Ovary (tissue), 9 donors: ENCODE data around the gene PAK4. TPM values are rescaled to one million over a fixed set of nuclear protein-coding genes. Genes with fewer than 3 reads are reported as not detected.

ENCODE experiments used
- DNase-seq, 5 donors: peaks; one replicate each; pipeline ENCODE4 v3.0.0-alpha.2; 2019 to 2020
- H3K27ac ChIP-seq, 2 donors: fragments of 200-600 bp; one replicate each; pipeline versions ENCODE4 v1.5.1 to v1.8.0; 2019 to 2022
- H3K27me3 ChIP-seq: fragments of 200-600 bp; one replicate; pipeline ENCODE4 v1.8.0; 2022
- H3K36me3 ChIP-seq: fragments of 200-600 bp; sonication (generic); one replicate; pipeline ENCODE4 v1.5.1; 2019
- H3K4me1 ChIP-seq: one replicate; pipeline ENCODE4 v1.8.1; 2013; ENCODE audit warnings: mild to moderate bottlenecking, moderate library complexity; ENCODE audit not compliant: insufficient read depth
- H3K4me3 ChIP-seq: fragments of 200-600 bp; sonication (generic); one replicate; pipeline ENCODE4 v1.5.1; 2017
- H3K9me3 ChIP-seq, 2 donors: fragments of 200-600 bp in 1 of 2; sonication (generic) in 1 of 2; one replicate each; pipeline versions ENCODE4 v1.5.1 to v1.8.1; 2013 to 2019; ENCODE audit warnings: mild to moderate bottlenecking in 1 of 2, moderate library complexity in 1 of 2
- EP300 ChIP-seq: sonication (generic); formaldehyde crosslinking; IDR thresholded peaks from one replicate; pipeline ENCODE4 v1.6.1; 2017; ENCODE audit warnings: antibody characterized with exemption
- POLR2A ChIP-seq: fragments of 450-650 bp; IDR thresholded peaks from one replicate; pipeline ENCODE4 v1.6.1; 2017; ENCODE audit warnings: antibody characterized with exemption, mild to moderate bottlenecking, moderate library complexity
- WGBS, 3 donors: extraction: QIAGEN DNeasy Blood & Tissue Kit in 1 of 3; methylation state at CpG; one replicate each; pipeline versions ENCODE4 v1.1.5 to v1.1.7; 2013 to 2017; 5-methylcytosine and 5-hydroxymethylcytosine counted together
- intact Hi-C, 4 donors: fragments of 100-400 bp; cut with DNase I; formaldehyde crosslinking; loops; one replicate each; pipeline versions ENCODE4 v1.11.0 to v1.15.1; 2022 to 2023
- polyA plus RNA-seq, 2 donors: library from polyadenylated mRNA; stranded (reverse); fragments of 200-250 nt in 1 of 2; fragments of 350-450 nt in 1 of 2; fragmentation: Illumina TruSeq in 1 of 2; extraction: RNeasy Lipid Tissue Mini Kit (QIAGEN cat#74804) in 1 of 2; gene quantifications; one replicate each; pipeline ENCODE4 v1.2.3, GENCODE V29; 2013 to 2014
- total RNA-seq, 7 donors: library from RNA; depleted of rRNA in 2 of 7; stranded (reverse); fragments of >200 nt in 2 of 7; fragmentation: NEBNext Ultra II Directional in 3 of 7; extraction: Animal tissue kit (Norgen Biotek cat#: 25700) in 3 of 7; gene quantifications; one replicate each; pipeline versions ENCODE4 v1.1.0 to v1.2.4, GENCODE V29; 2016 to 2023
- TF ChIP-seq, protein P1 (sequence below), 3 donors: fragments of 450-650 bp in 2 of 3; fragments of 200-600 bp in 1 of 3; IDR thresholded peaks; one replicate each; pipeline versions ENCODE4 v1.5.1 to v1.8.0; 2016 to 2022; ENCODE audit warnings: antibody characterized with exemption in 3 of 3, mild to moderate bottlenecking in 1 of 3
- donor health status: DM: no; HTN: no; CAD: no; lungs with moderate emphysema.
- donor health status: DM: no; HTN: no; CAD: no.
- donor health status: Bipolar disorder and iron deficiency.
- donor health status: DM: yes; HTN: yes; CAD: no.
- donor health status: DM: no; HTN: no; CAD: no.
- donor health status: DM: yes; HTN: yes; CAD: no.

Gene PAK4
- total and polyA plus RNA-seq, 9 donors: 10.4 to 62.2 (median 35.4) TPM

DNA sequence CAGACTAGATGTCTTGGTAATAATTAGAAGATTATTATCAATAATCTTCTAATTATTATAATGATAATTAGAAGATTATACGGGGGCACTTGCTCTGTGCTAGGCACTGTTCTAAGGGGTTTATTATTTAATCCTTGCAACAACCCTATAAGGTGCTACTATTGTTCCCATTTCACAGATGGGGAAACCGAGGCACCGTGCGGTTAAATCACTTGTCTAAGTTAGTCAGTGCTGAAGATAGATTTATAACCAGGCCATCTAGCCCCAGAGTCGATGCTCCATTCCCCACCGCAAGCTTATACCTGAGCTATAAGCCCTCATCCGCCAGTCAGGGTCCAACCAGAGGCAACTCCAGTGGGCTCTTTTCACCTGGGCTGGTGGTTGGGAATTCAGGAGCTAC, 43.4 kb upstream of the PAK4 start:
- intact Hi-C loops: no loop called here
- WGBS, 3 donors: 85 to 90% (median 89%) methylated on average over 7 of the region's 7 CpGs
- H3K27me3 ChIP-seq: no peaks in the 10 kb centered on the region

DNA sequence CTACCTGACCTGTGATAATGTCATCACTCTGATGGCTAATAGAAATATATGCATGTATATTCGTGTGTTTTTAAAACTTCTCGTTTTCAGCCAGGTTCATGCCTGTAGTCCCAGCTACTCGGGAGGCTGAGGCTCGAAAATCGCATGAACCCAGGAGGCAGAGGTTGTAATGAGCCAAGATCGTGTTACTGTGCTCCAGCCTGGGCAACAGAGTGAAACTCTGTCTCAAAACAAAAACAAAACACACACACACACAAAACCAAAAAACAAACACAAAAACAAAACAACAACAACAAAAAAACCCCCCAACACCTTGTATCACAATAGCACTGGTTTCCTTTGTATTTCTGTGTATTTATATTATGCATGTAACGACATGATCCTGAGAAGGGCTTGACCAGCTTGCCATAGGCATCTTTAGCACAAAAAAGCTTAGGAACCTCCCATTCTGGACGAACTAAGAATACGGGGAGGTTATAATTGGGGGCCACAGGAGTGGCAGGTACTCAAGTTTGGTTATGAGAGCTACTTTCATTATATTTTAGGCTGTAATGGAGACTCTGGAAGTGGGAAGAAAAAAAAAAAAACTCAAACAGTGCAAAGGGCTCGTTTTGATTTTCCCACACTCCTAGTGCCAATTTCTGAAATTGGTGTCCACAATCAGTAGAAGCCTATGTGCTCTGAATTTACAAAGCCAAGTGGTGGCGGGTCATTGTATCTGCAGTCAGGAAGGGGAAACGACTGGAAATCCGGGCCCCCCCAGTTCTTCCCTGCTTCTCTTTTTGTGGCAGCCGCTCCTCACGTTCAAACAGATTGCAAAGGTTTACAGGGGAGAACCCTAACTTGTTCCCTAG, 42.6 kb upstream of the PAK4 start:
- no peak overlapping the region for H3K4me3 ChIP-seq
- H3K4me1 ChIP-seq: no peaks in the 10 kb centered on the region
- H3K27me3 ChIP-seq: no peaks in the 10 kb centered on the region
- intact Hi-C loops: no loop called here
- WGBS, 3 donors: 14 to 19% (median 18%) methylated on average over 15 of the region's 15 CpGs
- H3K27ac ChIP-seq: no peak overlapping the region
- DNase-seq: no peak
- no peak for TF ChIP-seq EP300
- no peak for TF ChIP-seq POLR2A
- TF ChIP-seq, protein P1, sequence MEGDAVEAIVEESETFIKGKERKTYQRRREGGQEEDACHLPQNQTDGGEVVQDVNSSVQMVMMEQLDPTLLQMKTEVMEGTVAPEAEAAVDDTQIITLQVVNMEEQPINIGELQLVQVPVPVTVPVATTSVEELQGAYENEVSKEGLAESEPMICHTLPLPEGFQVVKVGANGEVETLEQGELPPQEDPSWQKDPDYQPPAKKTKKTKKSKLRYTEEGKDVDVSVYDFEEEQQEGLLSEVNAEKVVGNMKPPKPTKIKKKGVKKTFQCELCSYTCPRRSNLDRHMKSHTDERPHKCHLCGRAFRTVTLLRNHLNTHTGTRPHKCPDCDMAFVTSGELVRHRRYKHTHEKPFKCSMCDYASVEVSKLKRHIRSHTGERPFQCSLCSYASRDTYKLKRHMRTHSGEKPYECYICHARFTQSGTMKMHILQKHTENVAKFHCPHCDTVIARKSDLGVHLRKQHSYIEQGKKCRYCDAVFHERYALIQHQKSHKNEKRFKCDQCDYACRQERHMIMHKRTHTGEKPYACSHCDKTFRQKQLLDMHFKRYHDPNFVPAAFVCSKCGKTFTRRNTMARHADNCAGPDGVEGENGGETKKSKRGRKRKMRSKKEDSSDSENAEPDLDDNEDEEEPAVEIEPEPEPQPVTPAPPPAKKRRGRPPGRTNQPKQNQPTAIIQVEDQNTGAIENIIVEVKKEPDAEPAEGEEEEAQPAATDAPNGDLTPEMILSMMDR (IDR thresholded peaks at IDR 0.05): no peak
- H3K36me3 ChIP-seq: no peaks in the 10 kb centered on the region
- H3K9me3 ChIP-seq: no peaks in the 10 kb centered on the region

More for the DNA sequence above, 43.4 kb upstream of the PAK4 start:
- Histone ChIP-seq H3K36me3 (no peaks in the 10 kb centered on the region), H3K4me1 (no peaks in the 10 kb centered on the region), H3K4me3 (no peak overlapping the region), H3K27ac (no peak overlapping the region), H3K9me3 (no peaks in the 10 kb centered on the region)
- TF ChIP-seq, protein P1 (IDR thresholded peaks at IDR 0.05): no peak
- TF ChIP-seq POLR2A (no peak), EP300 (no peak)
- DNase-seq: no peak

DNA sequence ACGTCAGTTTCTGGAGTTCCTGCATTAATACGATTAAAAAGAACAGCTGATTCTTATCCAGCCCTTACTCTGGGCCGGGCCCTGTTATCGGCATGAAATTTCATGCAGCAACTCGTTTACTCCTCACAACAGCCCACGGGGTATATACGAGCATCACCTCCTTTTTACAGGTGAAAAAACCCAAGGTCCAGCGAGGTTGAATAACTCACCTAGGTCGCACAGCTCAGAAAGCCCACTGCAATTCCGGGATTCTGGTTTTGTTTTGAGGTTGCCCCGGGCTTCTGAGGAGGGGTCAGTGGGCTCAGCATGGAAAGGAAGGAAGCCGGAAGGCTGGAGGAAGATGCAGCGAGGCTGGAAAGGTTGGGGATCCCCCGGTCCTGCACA, 42.0 kb upstream of the PAK4 start:
- Histone ChIP-seq H3K9me3 (no peaks in the 10 kb centered on the region), H3K36me3 (no peaks in the 10 kb centered on the region), H3K4me3 (no peak overlapping the region), H3K27ac (no peak overlapping the region), H3K4me1 (no peaks in the 10 kb centered on the region), H3K27me3 (no peaks in the 10 kb centered on the region)
- 2 to 3% (median 2%) methylated on average over 14 of the region's 14 CpGs for WGBS, 3 donors
- TF ChIP-seq POLR2A (no peak), EP300 (no peak)
- TF ChIP-seq, protein P1 (IDR thresholded peaks at IDR 0.05): no peak
- intact Hi-C loops: no loop called here
- DNase-seq: no peak

DNA sequence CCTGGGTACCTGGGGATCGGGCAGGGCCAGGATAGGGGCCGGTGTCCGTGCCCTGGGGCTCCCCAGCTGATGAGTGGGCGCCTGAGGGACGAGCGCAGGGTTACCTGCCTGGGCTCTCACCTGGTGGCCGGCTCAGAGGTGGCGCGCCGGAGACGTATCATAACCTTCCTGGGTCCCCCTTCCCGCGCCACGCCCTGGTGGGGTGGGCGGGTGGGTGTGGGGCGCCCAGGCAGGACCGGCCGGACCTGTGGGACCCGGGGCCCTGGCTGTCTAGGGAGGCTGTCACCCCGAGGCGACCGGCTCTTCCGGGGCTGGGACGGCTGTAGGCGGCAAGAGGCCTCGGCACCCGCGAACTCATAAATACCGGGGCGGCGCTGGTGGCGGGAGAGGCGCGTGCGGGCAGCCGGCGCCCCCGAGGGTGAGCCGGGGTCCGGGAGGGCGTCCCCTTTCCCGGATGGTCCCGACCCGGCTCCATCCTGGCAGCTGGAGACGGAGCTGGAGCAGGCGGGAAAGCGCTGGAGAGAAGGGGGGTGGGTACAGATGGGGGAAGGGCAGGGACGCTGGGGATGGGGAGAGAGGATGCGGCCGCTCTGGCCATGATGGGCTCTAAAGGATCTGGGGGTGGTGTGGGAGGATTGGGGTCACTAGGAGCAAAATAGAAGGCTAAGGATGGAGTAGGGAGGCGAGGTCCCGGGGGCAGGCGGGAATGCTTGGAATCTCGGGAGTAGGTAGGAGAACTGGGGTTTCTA, 41.4 kb upstream of the PAK4 start, which contains the start of gene ACP7:
TSS of gene ACP7 (plus strand) at position 386 of the 749 bp plus-strand sequence. CDS start 902 bp downstream, outside the sequence.
- Histone ChIP-seq H3K27ac (no peak within 1 kb of the TSS), H3K27me3 (no peaks in the 10 kb centered on the region), H3K36me3 (no peaks in the 10 kb centered on the region), H3K9me3 (no peaks in the 10 kb centered on the region), H3K4me3 (no peak within 1 kb of the TSS), H3K4me1 (no peaks in the 10 kb centered on the region)
- WGBS, 3 donors: 2% methylated on average over 39 to 54 of the region's 54 CpGs
- TF ChIP-seq, protein P1 (IDR thresholded peaks at IDR 0.05): no peak
- TF ChIP-seq POLR2A: no peak
- TF ChIP-seq EP300: no peak
- DNase-seq: no peak
- intact Hi-C loops: no loop called here
